ES-I3 (cell line): Measurements from ENCODE around the gene ZNF618.
"Not testable (repeated sequence)": the region's sequence is repeated elsewhere in the genome, so short reads cannot be mapped to it uniquely, and the experiment has no call there.

Experiments
- H3K36me3 ChIP-seq: 2 replicates; pipeline ENCODE4 v1.6.1; 2013; ENCODE audit warnings: mild to moderate bottlenecking, low read length, control low read depth, moderate library complexity; ENCODE audit not compliant: insufficient read depth
- H3K4me1 ChIP-seq: 2 replicates; pipeline ENCODE4 v1.6.1; 2013; ENCODE audit warnings: mild to moderate bottlenecking, control low read depth, low read length; ENCODE audit not compliant: insufficient read depth
- H3K9ac ChIP-seq: 2 replicates; pipeline ENCODE4 v1.6.1; 2013; ENCODE audit warnings: low read depth, mild to moderate bottlenecking, low read length, moderate library complexity
- H3K9me3 ChIP-seq: 2 replicates; pipeline ENCODE4 v1.6.1; 2013; ENCODE audit warnings: mild to moderate bottlenecking, low read length, moderate library complexity; ENCODE audit not compliant: control insufficient read depth, insufficient read depth

Gene ZNF618

DNA sequence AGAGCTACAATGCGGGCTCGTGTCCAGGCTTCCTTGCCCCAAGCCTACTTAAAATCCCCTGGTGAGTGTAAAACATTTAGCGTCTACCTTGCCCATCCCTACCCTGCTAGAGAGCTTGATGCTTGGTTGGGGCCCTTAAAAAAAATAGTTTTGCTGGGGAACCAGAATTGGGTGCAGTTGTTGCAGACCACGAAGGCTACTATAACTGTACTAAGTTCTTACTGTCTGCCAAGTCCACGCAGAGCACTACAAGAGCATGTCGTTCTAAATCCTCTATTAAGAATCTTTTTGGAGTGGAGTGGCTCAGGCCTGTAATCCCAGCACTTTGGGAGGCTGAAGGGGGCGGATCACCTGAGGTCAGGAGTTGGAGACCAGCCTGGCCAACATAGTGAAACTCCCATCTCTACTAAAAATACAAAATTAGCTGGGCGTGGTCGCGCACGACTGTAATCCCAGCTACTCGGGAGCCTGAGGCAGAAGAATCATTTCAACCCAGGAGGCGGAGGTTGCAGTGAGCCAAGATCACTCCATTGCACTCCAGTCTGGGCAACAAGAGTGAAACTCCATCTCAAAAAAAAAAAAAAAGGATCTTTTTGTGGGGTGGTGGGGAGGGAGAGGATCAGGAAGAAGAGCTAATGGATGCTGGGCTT lies 206.8 kb downstream of the ZNF618 start:
- H3K9me3 ChIP-seq, H3K4me1 ChIP-seq, H3K9ac ChIP-seq, H3K36me3 ChIP-seq: not testable (repeated sequence)

DNA sequence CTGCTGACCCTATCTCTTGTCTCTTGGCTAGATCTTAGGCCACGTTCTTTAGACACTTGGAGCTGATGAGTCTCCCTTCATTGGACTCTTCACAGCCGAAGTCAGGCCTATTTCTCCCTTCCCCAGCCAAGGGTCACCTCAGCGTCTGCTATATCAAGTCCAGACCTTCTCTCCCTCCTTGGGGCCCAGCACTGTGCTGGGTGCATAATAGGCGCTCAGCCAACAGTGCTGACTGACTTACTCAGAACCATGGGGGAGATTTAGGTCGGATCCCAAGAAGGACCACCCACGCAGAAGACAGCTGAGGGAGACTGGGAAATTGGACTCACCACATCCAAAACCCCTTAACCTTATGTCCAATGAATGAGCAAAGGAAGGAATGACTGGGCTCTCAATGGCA lies 207.6 kb downstream of the ZNF618 start:
- no peak overlapping the region for H3K9ac ChIP-seq
- H3K4me1 ChIP-seq, result no peaks in the 10 kb centered on the region

DNA sequence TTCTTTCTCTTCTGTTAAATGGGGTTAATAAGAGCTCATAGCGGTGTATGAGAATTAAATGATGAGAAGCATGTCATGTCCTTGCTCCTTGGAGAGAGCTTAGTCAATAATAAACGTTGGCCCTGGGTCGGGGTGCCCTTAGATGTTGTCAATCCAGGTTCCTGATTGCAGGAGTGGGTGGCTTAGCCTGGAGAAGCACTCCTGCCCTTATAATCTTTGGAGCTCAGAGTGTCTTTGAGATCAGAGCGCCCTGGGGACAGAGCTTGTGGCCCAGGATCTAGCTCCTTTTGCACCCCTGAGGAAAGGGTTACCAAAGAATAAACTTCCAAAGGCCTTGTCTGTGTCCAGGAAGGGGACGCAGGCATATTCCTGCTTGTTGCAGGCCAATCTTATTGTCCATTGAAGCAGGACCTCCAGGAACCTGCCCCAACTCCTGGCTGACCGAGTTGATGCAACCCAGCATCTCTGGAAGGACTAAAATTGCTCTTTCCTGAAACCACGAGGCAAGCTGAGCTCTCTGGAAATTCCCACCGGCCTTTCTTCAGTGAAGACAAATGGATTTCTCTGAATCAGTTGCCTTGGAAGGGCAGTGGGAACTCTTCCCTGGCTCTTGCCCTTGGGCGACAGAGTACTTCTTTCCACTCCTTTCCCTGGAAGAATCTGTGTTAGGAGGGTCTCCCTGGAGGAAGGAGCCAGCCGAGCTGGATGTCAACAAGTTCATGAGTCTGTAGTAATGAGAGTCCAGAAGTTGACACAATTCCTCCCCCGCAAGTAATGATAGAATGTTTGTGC lies 208.4 kb downstream of the ZNF618 start:
- H3K36me3 ChIP-seq, result no peaks in the 10 kb centered on the region
- no peak overlapping the region for H3K9ac ChIP-seq
- no peaks in the 10 kb centered on the region for H3K9me3 ChIP-seq
- no peaks in the 10 kb centered on the region for H3K4me1 ChIP-seq

More for the DNA sequence above, 207.6 kb downstream of the ZNF618 start:
- Histone ChIP-seq H3K36me3 (no peaks in the 10 kb centered on the region), H3K9me3 (no peaks in the 10 kb centered on the region)

DNA sequence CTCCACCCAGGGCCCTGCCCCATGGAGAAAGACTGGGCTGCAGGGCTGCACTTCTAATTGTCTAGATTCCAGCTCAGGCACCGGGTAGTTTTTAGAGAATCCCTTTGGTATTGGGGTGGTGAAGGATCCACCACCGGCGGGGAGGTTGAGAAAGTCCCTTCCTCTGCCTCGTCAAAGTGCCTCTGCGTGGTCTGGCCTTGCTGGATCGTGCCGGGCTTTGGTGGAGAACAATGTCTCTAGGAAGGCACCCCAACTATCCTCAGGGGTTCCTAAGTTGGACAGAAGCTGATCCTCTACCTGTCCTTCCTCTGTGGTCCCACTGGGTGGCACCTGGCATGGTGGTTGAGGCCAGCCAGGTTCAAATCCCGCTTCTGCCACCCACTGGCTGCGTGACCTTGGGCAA lies 209.3 kb downstream of the ZNF618 start:
- H3K9me3 ChIP-seq, result no peaks in the 10 kb centered on the region
- H3K9ac ChIP-seq, result no peak overlapping the region
- H3K36me3 ChIP-seq, result no peaks in the 10 kb centered on the region
- H3K4me1 ChIP-seq, result no peaks in the 10 kb centered on the region

DNA sequence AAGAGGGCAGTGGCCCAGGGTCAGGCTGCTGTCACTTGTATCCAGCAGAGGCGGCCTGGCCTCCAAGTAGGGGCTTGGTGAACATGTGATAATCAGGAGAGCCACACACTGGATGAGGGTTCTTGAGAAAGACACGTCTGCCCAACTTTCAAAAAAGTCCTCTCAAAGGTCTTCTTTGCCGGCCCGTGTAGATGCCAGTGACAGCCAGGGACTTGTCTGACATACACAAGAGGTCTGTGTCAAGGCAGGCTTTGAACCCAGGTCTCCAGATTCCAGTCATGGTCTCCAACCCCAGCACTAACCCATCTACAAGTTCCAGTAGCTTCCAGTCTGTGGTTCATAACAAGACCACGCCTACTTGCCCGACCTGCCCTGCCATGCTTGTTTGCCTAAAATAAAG lies 209.9 kb downstream of the ZNF618 start:
- H3K36me3 ChIP-seq, result no peaks in the 10 kb centered on the region
- H3K9ac ChIP-seq, result no peak overlapping the region
- H3K9me3 ChIP-seq, result no peaks in the 10 kb centered on the region
- H3K4me1 ChIP-seq, result no peaks in the 10 kb centered on the region

DNA sequence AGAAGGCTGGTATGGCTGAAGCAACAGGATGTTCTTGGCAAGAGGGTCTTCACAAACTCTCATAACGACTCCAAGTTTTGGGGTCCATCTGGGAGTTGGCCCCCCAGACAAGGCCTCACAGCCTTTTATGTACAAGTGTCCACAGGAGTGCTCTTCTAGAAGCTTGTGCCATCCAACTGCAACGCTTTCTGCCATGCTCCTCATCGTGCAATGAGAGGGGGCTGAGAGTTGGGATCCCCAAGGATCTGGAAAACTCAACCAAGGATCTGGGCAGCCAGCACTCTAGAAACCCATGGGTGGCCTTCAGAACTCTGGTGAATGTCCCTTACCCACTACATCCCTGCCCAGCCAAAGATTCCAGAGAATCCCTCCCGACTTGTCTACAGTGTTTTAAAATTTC lies 210.5 kb downstream of the ZNF618 start:
- Histone ChIP-seq H3K4me1 (no peaks in the 10 kb centered on the region), H3K9ac (no peak overlapping the region), H3K36me3 (no peaks in the 10 kb centered on the region), H3K9me3 (no peaks in the 10 kb centered on the region)

DNA sequence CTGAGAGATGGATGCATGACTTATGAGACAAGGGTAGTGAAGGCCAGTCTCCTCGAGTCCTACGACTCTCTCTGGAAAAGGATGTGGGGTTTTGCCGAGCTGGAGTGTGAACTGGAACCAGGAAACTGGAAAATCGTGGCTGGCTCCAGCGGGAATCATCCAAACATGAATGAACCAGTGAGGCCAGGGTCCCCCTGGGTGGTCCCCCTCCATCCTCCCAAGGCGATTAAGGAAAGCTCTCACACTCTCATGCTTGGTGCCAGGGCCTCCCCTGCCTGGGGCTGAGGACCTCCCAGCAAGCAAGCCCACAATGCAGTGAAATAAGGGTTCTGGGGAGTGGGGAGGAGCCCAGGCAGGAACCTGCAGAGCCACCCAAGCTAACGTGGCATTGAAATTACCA lies 211.6 kb downstream of the ZNF618 start:
- H3K9ac ChIP-seq, result no peak overlapping the region
- no peaks in the 10 kb centered on the region for H3K36me3 ChIP-seq
- no peaks in the 10 kb centered on the region for H3K9me3 ChIP-seq
- no peaks in the 10 kb centered on the region for H3K4me1 ChIP-seq

DNA sequence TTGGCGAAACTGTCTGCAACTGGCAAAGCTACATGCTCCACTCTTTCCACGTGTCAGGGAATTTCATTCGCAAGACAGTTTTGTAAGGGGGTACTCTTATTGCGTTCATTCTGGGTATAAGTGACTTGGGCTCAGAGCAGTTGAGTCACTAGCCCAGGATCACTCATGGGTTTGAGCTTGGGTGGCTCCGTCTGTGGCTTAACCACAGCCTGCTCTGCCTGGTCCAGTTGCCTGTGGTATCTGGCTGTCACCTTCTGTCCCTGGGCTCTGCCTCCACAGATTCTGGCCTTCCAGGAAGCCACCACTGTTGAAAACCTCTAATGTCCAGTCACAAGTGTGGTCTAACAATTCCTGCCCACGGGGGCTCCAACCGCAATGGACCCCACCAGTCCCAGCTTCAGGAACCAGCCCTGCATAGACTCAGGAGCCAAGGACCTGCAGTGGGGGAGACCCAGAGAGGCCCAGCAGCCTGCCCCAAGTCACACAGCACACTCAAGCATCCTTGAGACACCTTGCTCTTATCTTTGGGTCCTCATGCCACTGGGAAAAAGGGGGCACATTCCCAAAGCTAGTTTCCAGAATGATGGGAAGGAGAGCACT lies 212.6 kb downstream of the ZNF618 start:
- Histone ChIP-seq H3K9ac (no peak overlapping the region), H3K9me3 (no peaks in the 10 kb centered on the region), H3K36me3 (no peaks in the 10 kb centered on the region), H3K4me1 (no peaks in the 10 kb centered on the region)

DNA sequence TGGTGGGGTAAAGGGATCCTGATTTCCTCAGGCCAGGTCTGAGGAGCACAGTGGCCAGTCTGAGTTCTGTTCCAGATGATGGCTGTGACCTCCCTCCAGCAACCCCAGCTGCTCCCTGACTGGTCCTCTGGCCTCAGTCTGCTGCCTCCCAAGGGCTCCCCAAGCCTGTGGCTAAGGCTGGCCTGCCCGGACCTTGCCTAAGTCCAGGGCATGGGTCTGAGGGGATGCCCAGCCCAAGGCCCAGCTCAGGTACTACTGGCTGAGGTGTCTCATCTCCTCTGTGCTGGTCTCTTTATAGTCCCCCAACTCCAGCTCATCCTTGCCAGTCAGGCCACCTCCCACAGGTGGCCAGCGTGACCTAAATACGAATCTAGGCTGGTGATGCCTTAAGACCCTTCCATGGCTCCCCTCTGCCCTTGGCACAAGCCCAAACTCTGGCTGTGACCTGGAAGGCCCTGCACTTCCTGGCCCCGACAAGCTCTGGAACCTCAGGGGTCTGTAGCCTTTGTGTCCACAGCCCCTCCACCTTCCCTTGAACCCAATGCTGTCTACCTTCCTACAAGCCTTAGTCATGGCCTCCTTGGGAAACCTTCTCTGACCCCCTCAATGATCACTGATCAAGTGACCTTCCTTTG lies 213.2 kb downstream of the ZNF618 start:
- Histone ChIP-seq H3K9me3 (no peaks in the 10 kb centered on the region), H3K36me3 (no peaks in the 10 kb centered on the region), H3K9ac (no peak overlapping the region), H3K4me1 (no peaks in the 10 kb centered on the region)

DNA sequence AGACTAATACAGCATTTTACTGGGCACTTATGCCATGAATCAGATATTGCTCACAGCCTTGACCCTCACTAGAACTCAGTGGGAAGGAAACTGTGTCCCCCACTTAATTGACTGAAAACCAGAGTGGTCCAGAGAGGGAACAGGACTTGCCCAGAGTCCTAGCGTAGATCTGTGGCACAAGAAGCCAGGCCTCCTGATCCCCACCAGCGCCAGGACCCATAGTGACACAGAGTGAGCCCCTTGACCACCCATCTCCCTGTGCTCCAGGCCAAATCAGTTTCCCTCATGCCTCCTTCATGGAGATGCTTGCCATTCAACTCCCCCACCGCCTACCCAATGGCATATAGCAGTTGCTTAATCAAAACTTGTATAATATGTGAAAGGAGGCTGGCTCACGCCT lies 214.7 kb downstream of the ZNF618 start:
- Histone ChIP-seq H3K9ac (no peak overlapping the region), H3K36me3 (no peaks in the 10 kb centered on the region), H3K4me1 (no peaks in the 10 kb centered on the region), H3K9me3 (no peaks in the 10 kb centered on the region)

DNA sequence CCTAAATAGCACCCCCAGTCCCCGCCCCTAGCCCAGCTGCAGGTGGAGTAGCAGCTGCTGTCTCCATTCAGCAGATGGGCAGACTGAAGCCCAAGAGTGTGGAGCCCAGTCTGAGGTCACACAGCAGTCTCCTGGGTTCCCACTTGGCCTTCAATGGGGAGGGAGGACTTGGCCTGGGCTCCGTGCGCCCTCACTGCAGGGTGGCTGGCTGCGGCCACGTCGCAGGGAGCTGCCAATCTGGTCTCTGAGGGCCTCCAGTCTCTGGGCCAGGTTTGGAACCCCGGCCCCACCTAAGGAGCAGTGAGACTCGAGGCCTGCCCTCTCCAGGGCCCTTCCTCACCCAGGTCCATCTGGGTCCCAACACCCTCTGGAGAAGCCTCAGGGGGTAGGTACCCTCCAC lies 215.6 kb downstream of the ZNF618 start:
- no peaks in the 10 kb centered on the region for H3K4me1 ChIP-seq
- H3K9me3 ChIP-seq, result no peaks in the 10 kb centered on the region
- no peak overlapping the region for H3K9ac ChIP-seq
- no peaks in the 10 kb centered on the region for H3K36me3 ChIP-seq

DNA sequence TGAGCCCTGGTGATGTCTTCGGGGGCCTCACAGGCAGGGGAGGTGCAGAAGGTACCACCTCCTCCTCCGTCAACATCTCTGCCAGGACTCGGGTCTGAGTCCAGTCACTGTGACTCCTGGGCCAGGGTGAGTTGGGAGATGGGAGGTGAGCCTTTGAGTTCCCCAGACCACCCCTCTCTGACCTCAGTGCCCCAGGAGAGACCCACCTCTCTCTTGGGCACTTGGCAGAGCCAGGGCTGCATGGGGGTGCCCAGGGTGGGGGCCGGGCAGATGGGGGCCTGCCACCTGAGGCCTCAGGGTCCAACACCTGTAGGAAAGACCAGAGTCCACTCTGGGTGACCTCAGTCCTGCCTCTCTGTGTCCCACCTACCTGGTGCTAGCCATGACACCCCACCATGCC lies 216.2 kb downstream of the ZNF618 start:
- H3K36me3 ChIP-seq, result no peaks in the 10 kb centered on the region
- no peaks in the 10 kb centered on the region; the same call in 1 of the 2 replicates for H3K4me1 ChIP-seq
- H3K9ac ChIP-seq, result no peak overlapping the region
- no peaks in the 10 kb centered on the region for H3K9me3 ChIP-seq

DNA sequence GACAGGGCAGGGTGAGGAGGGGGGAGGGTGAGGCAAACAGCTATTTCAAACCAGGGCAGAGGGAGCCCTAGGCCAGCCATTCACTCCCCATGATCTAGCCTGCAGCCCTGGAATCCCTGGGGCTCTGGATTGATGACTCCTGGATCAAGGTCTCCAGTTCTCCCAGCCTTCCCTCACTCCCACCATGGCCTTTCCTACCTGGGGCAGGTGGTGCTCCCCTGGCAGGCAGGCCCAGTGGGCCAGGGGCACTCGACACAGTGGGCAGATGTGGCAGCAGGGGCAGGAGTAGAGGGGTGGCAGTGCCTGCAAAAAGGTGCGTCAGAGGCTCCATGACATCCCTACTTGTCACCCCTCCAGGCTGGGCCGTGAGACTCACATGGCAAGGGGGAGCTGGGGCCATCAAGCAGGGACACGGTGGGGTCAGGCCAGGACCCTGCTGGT lies 216.9 kb downstream of the ZNF618 start:
- Histone ChIP-seq H3K4me1 (no peaks in the 10 kb centered on the region; the same call in 1 of the 2 replicates), H3K9me3 (no peaks in the 10 kb centered on the region; the same call in 1 of the 2 replicates), H3K36me3 (no peaks in the 10 kb centered on the region), H3K9ac (no peak overlapping the region)

DNA sequence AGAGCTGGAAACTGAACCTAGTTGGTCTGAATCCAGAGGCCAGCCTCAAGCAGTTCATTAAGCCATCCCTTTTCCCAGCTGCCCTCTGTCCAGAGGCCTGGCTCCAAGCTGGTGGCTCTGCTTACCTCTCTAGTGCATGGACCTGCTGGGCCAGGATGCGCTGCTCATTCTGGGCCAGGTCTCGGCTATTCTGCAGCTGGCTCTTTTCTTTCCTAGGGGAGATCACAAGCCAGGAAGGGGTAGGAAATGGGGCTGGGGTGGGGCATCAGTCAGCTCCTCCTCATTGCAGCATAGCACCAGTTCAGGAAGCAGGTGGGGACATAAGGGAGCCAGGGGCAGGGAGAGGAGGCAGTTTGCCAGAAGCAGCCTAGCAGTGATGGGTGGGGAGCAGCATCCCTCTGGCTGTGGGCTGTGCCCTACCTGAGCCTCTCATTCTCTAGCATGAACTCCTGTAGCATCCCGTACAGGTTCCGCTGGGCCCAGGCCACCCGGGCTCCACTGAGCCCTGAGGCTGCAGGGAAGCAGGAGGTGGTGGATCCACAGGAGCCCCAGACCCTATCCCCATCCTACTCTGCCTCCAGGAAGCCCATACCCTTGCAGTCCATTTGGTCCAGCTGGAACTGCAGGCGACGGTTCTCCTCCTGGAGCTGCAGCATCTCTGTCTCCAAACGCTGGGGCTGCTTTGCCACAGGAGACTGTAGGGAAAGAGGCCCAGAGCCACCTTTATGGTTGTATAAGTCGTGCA lies 217.8 kb downstream of the ZNF618 start:
- Histone ChIP-seq H3K4me1 (no peaks in the 10 kb centered on the region; the same call in 1 of the 2 replicates), H3K9ac (no peak overlapping the region), H3K9me3 (no peaks in the 10 kb centered on the region; the same call in 1 of the 2 replicates), H3K36me3 (no peaks in the 10 kb centered on the region)
